Smooth muscle cell (in vitro differentiated cells): ENCODE measurements around the gene PDE10A. TPM values are rescaled to one million over a fixed set of nuclear protein-coding genes. Genes with fewer than 3 reads are reported as not detected.
"Not testable (repeated sequence)": the region's sequence is repeated elsewhere in the genome, so short reads cannot be mapped to it uniquely, and the experiment has no call there.

Source experiments
- DNase-seq: peaks from one replicate; lab custom pipeline; 2025; ENCODE audit not compliant: unreplicated experiment; lab: John Stamatoyannopoulos, UW
- H2AFZ ChIP-seq: fragments of 200-600 bp; sonication (generic); 2 replicates; pipeline ENCODE4 v1.6.0; 2016; ENCODE audit warnings: antibody characterized with exemption, low read depth, mild to moderate bottlenecking
- H3F3A ChIP-seq: fragments of 200-600 bp; sonication (generic); 2 replicates; pipeline ENCODE4 v1.6.0; 2017; ENCODE audit warnings: antibody characterized with exemption, low read depth
- H3K27ac ChIP-seq: fragments of 200-600 bp; sonication (generic); 2 replicates; pipeline ENCODE4 v1.5.1; 2016; ENCODE audit warnings: low read depth, mild to moderate bottlenecking
- H3K27me3 ChIP-seq: fragments of 200-600 bp; sonication (generic); 2 replicates; pipeline ENCODE4 v1.6.1; 2016; ENCODE audit warnings: low read depth, mild to moderate bottlenecking
- H3K36me3 ChIP-seq: fragments of 200-600 bp; sonication (generic); 2 replicates; pipeline ENCODE4 v1.5.1; 2016; ENCODE audit warnings: low read depth
- H3K4me1 ChIP-seq: fragments of 200-600 bp; sonication (generic); 2 replicates; pipeline ENCODE4 v1.5.1; 2016; ENCODE audit warnings: low read depth
- H3K4me2 ChIP-seq: fragments of 200-600 bp; sonication (generic); 2 replicates; pipeline ENCODE4 v1.6.0; 2016; ENCODE audit warnings: mild to moderate bottlenecking
- H3K4me3 ChIP-seq: fragments of 200-600 bp; sonication (generic); 2 replicates; pipeline ENCODE4 v1.5.1; 2016; ENCODE audit warnings: mild to moderate bottlenecking
- H3K79me2 ChIP-seq: fragments of 200-600 bp; sonication (generic); 2 replicates; pipeline ENCODE4 v1.6.0; 2016; ENCODE audit warnings: low read depth, mild to moderate bottlenecking
- H3K9ac ChIP-seq: fragments of 200-600 bp; sonication (generic); 2 replicates; pipeline ENCODE4 v1.6.0; 2016; ENCODE audit warnings: low read depth
- H3K9me3 ChIP-seq: fragments of 200-600 bp; sonication (generic); replicated peaks from 2 replicates; pipeline ENCODE4 v1.5.1; 2016; ENCODE audit warnings: low read depth
- H4K20me1 ChIP-seq: fragments of 200-600 bp; sonication (generic); 2 replicates; pipeline ENCODE4 v1.6.0; 2016; ENCODE audit warnings: low read depth
- CTCF ChIP-seq: fragments of 200-600 bp; sonication (generic); IDR thresholded peaks from 2 replicates; pipeline ENCODE4 v1.5.1; 2017; ENCODE audit warnings: borderline replicate concordance, mild to moderate bottlenecking, antibody characterized with exemption; ENCODE audit not compliant: insufficient read depth, poor library complexity, severe bottlenecking
- WGBS: methylation state at CpG from one replicate; pipeline ENCODE4 v1.1.7; 2016; ENCODE audit warnings: low lambda C conversion rate; 5-methylcytosine and 5-hydroxymethylcytosine counted together
- polyA plus RNA-seq: library from polyadenylated mRNA; unstranded; fragments of >200 nt; fragmentation: Nextera tagmentation; extraction: Ambion mirVana; gene quantifications from 2 replicates; pipeline ENCODE4 v1.2.1, GENCODE V29; 2016
- total RNA-seq: library from RNA; depleted of rRNA; stranded (reverse); fragments of >200 nt; gene quantifications from 2 replicates; pipeline ENCODE4 v1.2.3, GENCODE V29; 2014

The PDE10A gene
- total and polyA plus RNA-seq, 2 experiments from 2014 or later, result 2.0 to 5.6 TPM

GRCh38 chr6:165566088-165566828 lies 96.8 kb downstream of the PDE10A start:
- Histone ChIP-seq H3F3A (no peaks in the 10 kb centered on the region), H3K4me3 (no peak overlapping the region), H3K4me2 (no peak overlapping the region), H3K4me1 (no peaks in the 10 kb centered on the region), H3K9ac (no peak overlapping the region), H2AFZ (no peak overlapping the region), H3K79me2 (no peaks in the 10 kb centered on the region), H3K9me3 (peaks cover 4% of the 10 kb centered on the region), H4K20me1 (no peaks in the 10 kb centered on the region), H3K36me3 (no peaks in the 10 kb centered on the region), H3K27me3 (no peaks in the 10 kb centered on the region), H3K27ac (no peak overlapping the region)
- TF ChIP-seq CTCF, result no peak
- DNase-seq, result no peak
- 60% methylated on average over 5 of the region's 5 CpGs for WGBS

- no peak overlapping the region for H2AFZ ChIP-seq
- no peaks in the 10 kb centered on the region for H3K27me3 ChIP-seq
- 74% methylated on average over 7 of the region's 7 CpGs for WGBS
- no peak overlapping the region for H3K9ac ChIP-seq
- no peak for DNase-seq
- H3K36me3 ChIP-seq, result no peaks in the 10 kb centered on the region
- no peak for TF ChIP-seq CTCF
- H3F3A ChIP-seq, result no peaks in the 10 kb centered on the region
- H3K9me3 ChIP-seq, result peaks cover 4% of the 10 kb centered on the region
- no peak overlapping the region for H3K4me2 ChIP-seq
- H3K79me2 ChIP-seq, result no peaks in the 10 kb centered on the region
- no peaks in the 10 kb centered on the region for H4K20me1 ChIP-seq
- H3K4me1 ChIP-seq, result no peaks in the 10 kb centered on the region
- no peak overlapping the region for H3K27ac ChIP-seq
- no peak overlapping the region for H3K4me3 ChIP-seq
Measured at GRCh38 chr6:165562421-165563090, 100.5 kb downstream of the PDE10A start.

GRCh38 chr6:165559632-165560031 lies 103.4 kb downstream of the PDE10A start:
- Histone ChIP-seq H3K27me3 (no peaks in the 10 kb centered on the region), H3K79me2 (no peaks in the 10 kb centered on the region), H2AFZ (no peak overlapping the region), H3K36me3 (no peaks in the 10 kb centered on the region), H3K9ac (no peak overlapping the region), H3K4me2 (no peak overlapping the region), H3K27ac (no peak overlapping the region), H3F3A (no peaks in the 10 kb centered on the region), H4K20me1 (no peaks in the 10 kb centered on the region), H3K4me3 (no peak overlapping the region), H3K9me3 (no peaks in the 10 kb centered on the region), H3K4me1 (no peaks in the 10 kb centered on the region)
- no peak for DNase-seq
- TF ChIP-seq CTCF, result no peak
- 90% methylated on average over 7 of the region's 7 CpGs for WGBS

DNA sequence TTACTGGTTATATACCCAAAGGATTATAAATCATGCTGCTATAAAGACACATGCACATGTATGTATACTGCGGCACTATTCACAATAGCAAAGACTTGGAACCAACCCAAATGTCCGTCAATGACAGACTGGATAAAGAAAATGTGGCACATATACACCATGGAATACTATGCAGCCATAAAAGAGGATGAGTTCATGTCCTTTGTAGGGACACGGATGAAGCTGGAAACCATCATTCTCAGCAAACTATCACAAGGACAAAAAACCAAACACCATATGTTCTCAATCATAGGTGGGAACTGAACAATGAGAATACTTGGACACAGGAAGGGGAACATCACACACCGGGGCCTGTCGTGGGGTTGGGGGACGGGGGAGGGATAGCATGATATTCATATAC lies 104.9 kb downstream of the PDE10A start:
- not testable (repeated sequence) for H3K27me3 ChIP-seq

More for the DNA sequence above, 104.9 kb downstream of the PDE10A start:
- H4K20me1 ChIP-seq, H3K27ac ChIP-seq, H3K79me2 ChIP-seq, H3K4me1 ChIP-seq, H3K9me3 ChIP-seq, H3K4me2 ChIP-seq, H3K9ac ChIP-seq, H3K36me3 ChIP-seq, H2AFZ ChIP-seq, H3K4me3 ChIP-seq, H3F3A ChIP-seq, DNase-seq: not testable (repeated sequence)
- WGBS, result 93% methylated on average over 6 of the region's 6 CpGs
